Esophagus muscularis mucosa (tissue), 3 donors: ENCODE data around the gene RUSF1.

Experiments used
- POLR2A ChIP-seq: fragments of 450-650 bp; IDR thresholded peaks from one replicate; pipeline ENCODE4 v1.6.1; 2017; ENCODE audit warnings: antibody characterized with exemption, moderate library complexity, mild to moderate bottlenecking, low read depth
- POLR2AphosphoS5 ChIP-seq, 2 donors: sonication (generic); formaldehyde crosslinking; IDR thresholded peaks; one replicate each; pipeline ENCODE4 v1.6.1; 2017; ENCODE audit warnings: antibody characterized with exemption in 2 of 2
- TF ChIP-seq, protein P1 (sequence below), 3 experiments: fragments of 200-600 bp in 2 of 3; fragments of 450-650 bp in 1 of 3; sonication (generic) in 2 of 3; IDR thresholded peaks; one replicate each; pipeline ENCODE4 v1.5.1; 2017 to 2019; ENCODE audit warnings: antibody characterized with exemption in 3 of 3, mild to moderate bottlenecking in 2 of 3, moderate library complexity in 1 of 3

DNA sequence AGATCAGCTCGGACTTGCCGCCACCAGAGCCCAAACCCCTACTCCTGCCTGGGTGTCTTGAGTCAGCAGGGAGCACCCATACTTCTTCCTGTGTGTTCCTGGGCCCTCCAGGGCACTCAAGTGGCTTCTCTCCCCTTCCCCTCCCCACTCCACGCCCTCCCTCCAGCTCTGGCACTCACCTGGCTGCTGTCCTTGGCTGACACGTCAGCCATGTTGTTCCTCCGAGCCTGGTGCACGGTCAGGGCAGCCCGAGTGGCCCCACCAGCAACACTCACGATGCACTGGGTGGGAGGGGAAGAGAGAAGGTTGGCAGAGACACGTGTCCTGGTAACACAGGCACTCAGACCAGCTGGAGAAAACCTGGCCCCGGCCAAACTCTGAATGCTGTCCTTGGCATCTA, 11.5 kb downstream of the RUSF1 start:
- TF ChIP-seq, protein P1, sequence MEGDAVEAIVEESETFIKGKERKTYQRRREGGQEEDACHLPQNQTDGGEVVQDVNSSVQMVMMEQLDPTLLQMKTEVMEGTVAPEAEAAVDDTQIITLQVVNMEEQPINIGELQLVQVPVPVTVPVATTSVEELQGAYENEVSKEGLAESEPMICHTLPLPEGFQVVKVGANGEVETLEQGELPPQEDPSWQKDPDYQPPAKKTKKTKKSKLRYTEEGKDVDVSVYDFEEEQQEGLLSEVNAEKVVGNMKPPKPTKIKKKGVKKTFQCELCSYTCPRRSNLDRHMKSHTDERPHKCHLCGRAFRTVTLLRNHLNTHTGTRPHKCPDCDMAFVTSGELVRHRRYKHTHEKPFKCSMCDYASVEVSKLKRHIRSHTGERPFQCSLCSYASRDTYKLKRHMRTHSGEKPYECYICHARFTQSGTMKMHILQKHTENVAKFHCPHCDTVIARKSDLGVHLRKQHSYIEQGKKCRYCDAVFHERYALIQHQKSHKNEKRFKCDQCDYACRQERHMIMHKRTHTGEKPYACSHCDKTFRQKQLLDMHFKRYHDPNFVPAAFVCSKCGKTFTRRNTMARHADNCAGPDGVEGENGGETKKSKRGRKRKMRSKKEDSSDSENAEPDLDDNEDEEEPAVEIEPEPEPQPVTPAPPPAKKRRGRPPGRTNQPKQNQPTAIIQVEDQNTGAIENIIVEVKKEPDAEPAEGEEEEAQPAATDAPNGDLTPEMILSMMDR (IDR thresholded peaks at IDR 0.05) = no peak
- no peak for TF ChIP-seq POLR2A
- no peak for TF ChIP-seq POLR2AphosphoS5 (IDR thresholded peaks at IDR 0.05)
